HepG2 (cell line): ENCODE data around the gene FUOM. TPM values are rescaled to one million over a fixed set of nuclear protein-coding genes. Genes with fewer than 3 reads are reported as not detected.

ENCODE experiments used
- ATRX ChIP-seq: sonication (generic); formaldehyde crosslinking; IDR thresholded peaks from 2 replicates; pipeline ENCODE4 v1.4.0; 2020; ENCODE audit warnings: missing genetic modification reagents, borderline replicate concordance
- CBFB ChIP-seq: sonication (generic); formaldehyde crosslinking; IDR thresholded peaks from 2 replicates; pipeline ENCODE4 v1.4.0; 2020; ENCODE audit warnings: missing genetic modification reagents
- CEBPG ChIP-seq: IDR thresholded peaks from 2 replicates; pipeline ENCODE4 v1.6.1; 2016
- CENPT ChIP-seq: sonication (generic); formaldehyde crosslinking; IDR thresholded peaks from 2 replicates; pipeline ENCODE4 v1.8.0; 2022; ENCODE audit warnings: low read depth, mild to moderate bottlenecking, moderate library complexity, missing genetic modification reagents
- JUN ChIP-seq: sonication (generic); formaldehyde crosslinking; IDR thresholded peaks from 2 replicates; pipeline ENCODE4 v1.4.0; 2020; ENCODE audit warnings: mild to moderate bottlenecking, missing genetic modification reagents
- KDM2A ChIP-seq: sonication (generic); formaldehyde crosslinking; IDR thresholded peaks from 2 replicates; pipeline ENCODE4 v1.4.0; 2020; ENCODE audit warnings: low read depth, missing genetic modification reagents, borderline replicate concordance
- MATR3 ChIP-seq: sonication (generic); formaldehyde crosslinking; IDR thresholded peaks from 2 replicates; pipeline ENCODE4 v1.4.0; 2020; ENCODE audit warnings: missing genetic modification reagents
- PHF5A ChIP-seq: IDR thresholded peaks from one replicate; pipeline ENCODE4 v1.6.1; 2018; ENCODE audit warnings: low read depth, missing genetic modification reagents; ENCODE audit not compliant: unreplicated experiment
- TOPORS ChIP-seq: sonication (generic); formaldehyde crosslinking; IDR thresholded peaks from 2 replicates; pipeline ENCODE4 v1.8.0; 2023; ENCODE audit warnings: mild to moderate bottlenecking, missing genetic modification reagents
- ZBED4 ChIP-seq: sonication (generic); formaldehyde crosslinking; IDR thresholded peaks from 2 replicates; pipeline ENCODE4 v1.4.0; 2020; ENCODE audit warnings: missing genetic modification reagents, borderline replicate concordance
- ZBTB39 ChIP-seq: sonication (generic); formaldehyde crosslinking; IDR thresholded peaks from 2 replicates; pipeline ENCODE4 v1.5.0; 2020; ENCODE audit warnings: missing genetic modification reagents
- ZNF10 ChIP-seq: sonication (generic); formaldehyde crosslinking; IDR thresholded peaks from 2 replicates; pipeline ENCODE4 v1.4.0; 2020; ENCODE audit warnings: mild to moderate bottlenecking, low read depth, missing genetic modification reagents, borderline replicate concordance
- ZNF207 ChIP-seq: fragments of 450-650 bp; IDR thresholded peaks from 2 replicates; pipeline ENCODE4 v1.6.1; 2016; ENCODE audit warnings: antibody characterized with exemption, borderline replicate concordance
- ZNF354B ChIP-seq: sonication (generic); formaldehyde crosslinking; IDR thresholded peaks from 2 replicates; pipeline ENCODE4 v1.8.0; 2022; ENCODE audit warnings: mild to moderate bottlenecking, missing genetic modification reagents
- ZNF431 ChIP-seq: sonication (generic); formaldehyde crosslinking; IDR thresholded peaks from 2 replicates; pipeline ENCODE4 v1.9.0; 2022; ENCODE audit warnings: missing genetic modification reagents, low read depth, mild to moderate bottlenecking, borderline replicate concordance
- ZNF678 ChIP-seq: sonication (generic); formaldehyde crosslinking; IDR thresholded peaks from 2 replicates; pipeline ENCODE4 v1.4.0; 2020; ENCODE audit warnings: mild to moderate bottlenecking, missing genetic modification reagents
- polyA plus RNA-seq, 8 experiments: library from polyadenylated mRNA; depleted of rRNA in 3 of 8; stranded (reverse) in 7 of 8; unstranded in 1 of 8; fragments of >200 nt; fragmentation: Illumina TruSeq in 4 of 8; extraction: Trizol in 4 of 8; gene quantifications; 2 replicates each; pipeline versions ENCODE4 v1.2.1 to v1.2.3, GENCODE V29; 2011 to 2016; ENCODE audit warnings: low read depth in 4 of 8, missing spikeins in 1 of 8, mixed read lengths in 1 of 8; ENCODE audit not compliant: insufficient read depth in 1 of 8
- total RNA-seq, 5 experiments: library from RNA; depleted of rRNA; stranded (reverse); fragments of >200 nt; fragmentation: Illumina TruSeq; extraction: Trizol; gene quantifications; 2 replicates each; pipeline ENCODE4 v1.2.3, GENCODE V29; 2016; ENCODE audit warnings: low read depth in 1 of 5
- TF ChIP-seq, protein P1 (sequence below): sonication (generic); formaldehyde crosslinking; conservative IDR thresholded peaks from 2 replicates; pipeline ENCODE4 v1.8.1; 2023; ENCODE audit warnings: missing genetic modification reagents
- TF ChIP-seq, protein P2 (sequence below): sonication (generic); formaldehyde crosslinking; IDR thresholded peaks from 2 replicates; pipeline ENCODE4 v1.5.0; 2020; ENCODE audit warnings: mild to moderate bottlenecking, missing genetic modification reagents
- TF ChIP-seq, protein P3 (sequence below): sonication (generic); formaldehyde crosslinking; IDR thresholded peaks from 2 replicates; pipeline ENCODE4 v1.5.0; 2020; ENCODE audit warnings: missing genetic modification reagents, mild to moderate bottlenecking, borderline replicate concordance

FUOM gene
- total and polyA plus RNA-seq, 2 of the 13 experiments (the other 11 are each of a cell fraction or from before 2014, with no cell fraction given), result 27.5 to 60.4 TPM

- peak; percentile 40; the same call in 1 of the 2 replicates for TF ChIP-seq ZBTB39
- no peak for TF ChIP-seq JUN
- no peak for TF ChIP-seq PHF5A
- no peak for TF ChIP-seq MATR3 (CRISPR knock-in tag)
- no peak for TF ChIP-seq ATRX (CRISPR knock-in tag)
- TF ChIP-seq CBFB, result 0 out of 2 replicates have a peak, but pooled peaks have one; percentile 11
- TF ChIP-seq ZNF678, result no peak
- no peak for TF ChIP-seq ZNF431
- no peak for TF ChIP-seq ZNF354B (CRISPR knock-in tag)
- TF ChIP-seq ZNF10 (CRISPR knock-in tag), result no peak
- TF ChIP-seq, protein P1, sequence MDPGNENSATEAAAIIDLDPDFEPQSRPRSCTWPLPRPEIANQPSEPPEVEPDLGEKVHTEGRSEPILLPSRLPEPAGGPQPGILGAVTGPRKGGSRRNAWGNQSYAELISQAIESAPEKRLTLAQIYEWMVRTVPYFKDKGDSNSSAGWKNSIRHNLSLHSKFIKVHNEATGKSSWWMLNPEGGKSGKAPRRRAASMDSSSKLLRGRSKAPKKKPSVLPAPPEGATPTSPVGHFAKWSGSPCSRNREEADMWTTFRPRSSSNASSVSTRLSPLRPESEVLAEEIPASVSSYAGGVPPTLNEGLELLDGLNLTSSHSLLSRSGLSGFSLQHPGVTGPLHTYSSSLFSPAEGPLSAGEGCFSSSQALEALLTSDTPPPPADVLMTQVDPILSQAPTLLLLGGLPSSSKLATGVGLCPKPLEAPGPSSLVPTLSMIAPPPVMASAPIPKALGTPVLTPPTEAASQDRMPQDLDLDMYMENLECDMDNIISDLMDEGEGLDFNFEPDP (CRISPR knock-in tag), result no peak
- TF ChIP-seq CENPT (CRISPR knock-in tag), result no peak
- peak; percentile 57; the same call in 1 of the 2 replicates for TF ChIP-seq KDM2A
- no peak for TF ChIP-seq TOPORS (CRISPR knock-in tag)
- TF ChIP-seq CEBPG (CRISPR knock-in tag), result no peak
- TF ChIP-seq, protein P2, sequence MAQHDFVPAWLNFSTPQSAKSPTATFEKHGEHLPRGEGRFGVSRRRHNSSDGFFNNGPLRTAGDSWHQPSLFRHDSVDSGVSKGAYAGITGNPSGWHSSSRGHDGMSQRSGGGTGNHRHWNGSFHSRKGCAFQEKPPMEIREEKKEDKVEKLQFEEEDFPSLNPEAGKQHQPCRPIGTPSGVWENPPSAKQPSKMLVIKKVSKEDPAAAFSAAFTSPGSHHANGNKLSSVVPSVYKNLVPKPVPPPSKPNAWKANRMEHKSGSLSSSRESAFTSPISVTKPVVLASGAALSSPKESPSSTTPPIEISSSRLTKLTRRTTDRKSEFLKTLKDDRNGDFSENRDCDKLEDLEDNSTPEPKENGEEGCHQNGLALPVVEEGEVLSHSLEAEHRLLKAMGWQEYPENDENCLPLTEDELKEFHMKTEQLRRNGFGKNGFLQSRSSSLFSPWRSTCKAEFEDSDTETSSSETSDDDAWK (CRISPR knock-in tag), result no peak
- TF ChIP-seq ZBED4, result peak; percentile 16; the same call in 1 of the 2 replicates
- no peak for TF ChIP-seq ZNF207
- TF ChIP-seq, protein P3, sequence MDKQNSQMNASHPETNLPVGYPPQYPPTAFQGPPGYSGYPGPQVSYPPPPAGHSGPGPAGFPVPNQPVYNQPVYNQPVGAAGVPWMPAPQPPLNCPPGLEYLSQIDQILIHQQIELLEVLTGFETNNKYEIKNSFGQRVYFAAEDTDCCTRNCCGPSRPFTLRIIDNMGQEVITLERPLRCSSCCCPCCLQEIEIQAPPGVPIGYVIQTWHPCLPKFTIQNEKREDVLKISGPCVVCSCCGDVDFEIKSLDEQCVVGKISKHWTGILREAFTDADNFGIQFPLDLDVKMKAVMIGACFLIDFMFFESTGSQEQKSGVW, result no peak
These were observed at the start of gene FUOM (continued) for GRCh38 chr10:133357285-133358161.
